RWPE2 (cell line): ENCODE results near the gene GRIK2.

ENCODE experiments used
- ATAC-seq: fragments of 200-7000 bp; cut with Tn5 transposase; 3 replicates; pipeline ENCODE4 v1.9.1; 2021; ENCODE audit warnings: low read depth
- DNase-seq: peaks from one replicate; pipeline ENCODE4 v3.0.0-alpha.2; 2020; ENCODE audit warnings: low spot score
- H3K27ac ChIP-seq: fragments of 450-650 bp; 2 replicates; pipeline ENCODE4 v1.5.1; 2017; ENCODE audit warnings: mild to moderate bottlenecking; ENCODE audit not compliant: poor library complexity, severe bottlenecking
- H3K27me3 ChIP-seq: fragments of 250-450 bp; sonication (Bioruptor Pico); 2 replicates; pipeline ENCODE4 v1.5.1; 2021; ENCODE audit warnings: mild to moderate bottlenecking, moderate library complexity; ENCODE audit not compliant: insufficient read depth, poor library complexity, severe bottlenecking
- H3K36me3 ChIP-seq: fragments of 250-450 bp; sonication (Bioruptor Pico); 2 replicates; pipeline ENCODE4 v1.5.1; 2020; ENCODE audit warnings: low read depth, mild to moderate bottlenecking, moderate library complexity
- H3K4me1 ChIP-seq: fragments of 250-450 bp; sonication (Bioruptor Pico); 2 replicates; pipeline ENCODE4 v1.5.1; 2021; ENCODE audit warnings: mild to moderate bottlenecking, moderate library complexity; ENCODE audit not compliant: insufficient read depth, poor library complexity, severe bottlenecking
- H3K4me3 ChIP-seq: fragments of 250-450 bp; sonication (Bioruptor Pico); 2 replicates; pipeline ENCODE4 v1.5.1; 2021; ENCODE audit warnings: mild to moderate bottlenecking, moderate library complexity; ENCODE audit not compliant: severe bottlenecking
- H3K9me3 ChIP-seq: fragments of 250-450 bp; sonication (Bioruptor Pico); 2 replicates; pipeline ENCODE4 v1.5.1; 2021; ENCODE audit warnings: mild to moderate bottlenecking, moderate library complexity; ENCODE audit not compliant: severe bottlenecking
- CTCF ChIP-seq: fragments of 450-650 bp; IDR thresholded peaks from one replicate; pipeline ENCODE4 v1.5.1; 2017; ENCODE audit warnings: mild to moderate bottlenecking, moderate library complexity; ENCODE audit not compliant: poor library complexity, severe bottlenecking

GRIK2 gene

DNA sequence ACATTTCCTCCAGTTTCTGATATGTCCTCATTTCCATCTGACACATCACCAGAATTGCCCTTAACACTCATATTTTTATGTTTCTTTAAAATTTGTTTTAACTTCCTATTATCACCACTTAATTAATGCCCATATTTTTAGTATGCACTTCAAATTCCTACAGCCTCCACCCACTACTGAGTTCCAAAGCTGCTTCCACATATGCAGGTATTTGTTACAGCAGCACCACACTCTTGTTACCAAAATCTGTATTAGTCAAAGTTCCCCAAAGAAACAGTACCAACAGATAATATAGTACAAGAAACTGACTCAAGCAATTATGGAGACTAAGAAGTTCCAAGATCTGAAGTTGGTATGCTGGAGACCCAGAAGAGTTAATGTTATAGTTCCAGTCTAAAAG is 340.4 kb downstream of the GRIK2 start:
- no peak for TF ChIP-seq CTCF

GRCh38 chr6:101738481-101738880 is 345.0 kb downstream of the GRIK2 start:
- Histone ChIP-seq H3K36me3 (no peaks in the 10 kb centered on the region), H3K9me3 (no peaks in the 10 kb centered on the region), H3K27ac (no peak overlapping the region), H3K4me3 (no peak overlapping the region), H3K4me1 (no peaks in the 10 kb centered on the region), H3K27me3 (no peaks in the 10 kb centered on the region)
- no peak for TF ChIP-seq CTCF
- DNase-seq (no peak), ATAC-seq (no peak)

More for the DNA sequence above, 340.4 kb downstream of the GRIK2 start:
- H3K36me3 ChIP-seq, result no peaks in the 10 kb centered on the region
- H3K4me3 ChIP-seq, result no peak overlapping the region
- H3K27me3 ChIP-seq, result no peaks in the 10 kb centered on the region
- H3K4me1 ChIP-seq, result no peaks in the 10 kb centered on the region
- ATAC-seq, result no peak
- no peaks in the 10 kb centered on the region for H3K9me3 ChIP-seq
- no peak overlapping the region for H3K27ac ChIP-seq
- no peak for DNase-seq

DNA sequence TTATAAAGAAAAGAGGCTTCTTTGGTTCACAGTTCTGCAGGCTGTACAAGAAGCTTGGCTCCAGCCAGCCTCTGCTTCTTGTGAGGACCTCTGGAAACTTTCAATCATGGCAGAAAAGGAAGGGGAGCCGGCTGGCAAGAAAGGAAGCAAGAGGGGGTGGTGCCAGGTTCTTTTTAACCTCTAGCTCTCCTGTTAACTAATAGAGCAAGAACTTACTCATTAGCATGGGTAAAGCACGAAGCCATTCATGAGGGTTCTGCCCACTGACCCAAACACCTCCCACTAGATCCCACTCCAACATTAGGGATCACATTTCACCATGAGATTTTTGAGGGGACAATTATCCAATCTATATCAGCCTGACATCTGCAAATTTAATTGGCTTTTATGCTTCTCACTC is 347.1 kb downstream of the GRIK2 start:
- H3K4me1 ChIP-seq, result no peaks in the 10 kb centered on the region

DNA sequence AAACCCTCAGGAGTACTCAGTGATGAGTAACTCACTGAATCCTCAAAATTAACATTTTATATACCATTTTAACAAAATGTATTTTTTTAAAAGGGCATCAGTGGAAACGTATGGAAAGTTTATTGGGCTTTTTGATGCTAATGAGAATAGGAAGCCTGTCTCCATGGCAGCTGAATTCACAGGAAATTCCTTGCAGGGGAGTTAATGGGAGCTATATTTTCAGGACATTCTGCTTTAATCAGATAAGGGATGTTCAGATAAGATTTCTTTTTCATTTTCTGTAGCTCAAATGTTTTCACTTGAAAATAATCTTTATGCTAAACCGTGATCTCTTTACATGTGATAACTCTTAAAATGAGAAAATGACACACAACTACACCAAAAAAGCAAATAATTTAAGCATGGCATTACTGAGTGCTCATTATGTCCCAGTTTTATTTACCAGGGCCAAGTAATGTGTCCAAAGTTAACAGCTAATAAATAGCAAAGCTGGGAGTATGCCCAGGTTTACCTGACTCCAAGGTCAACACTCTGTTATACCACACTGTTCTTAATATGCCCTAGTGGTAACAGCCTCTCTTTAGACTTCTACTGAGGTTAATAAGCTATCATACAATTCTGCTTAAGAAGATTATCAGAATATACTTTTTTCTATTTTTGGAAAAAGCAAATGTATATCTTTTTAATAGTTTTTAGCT is 348.1 kb downstream of the GRIK2 start:
- TF ChIP-seq CTCF, result no peak
- H3K4me1 ChIP-seq, result no peaks in the 10 kb centered on the region
- ATAC-seq (no peak), DNase-seq (no peak)
- no peaks in the 10 kb centered on the region for H3K27me3 ChIP-seq
- H3K9me3 ChIP-seq, result no peaks in the 10 kb centered on the region
- H3K4me3 ChIP-seq, result no peak overlapping the region
- no peak overlapping the region for H3K27ac ChIP-seq
- no peaks in the 10 kb centered on the region for H3K36me3 ChIP-seq

More for the DNA sequence above, 347.1 kb downstream of the GRIK2 start:
- H3K27me3 ChIP-seq, result no peaks in the 10 kb centered on the region
- H3K36me3 ChIP-seq, result no peaks in the 10 kb centered on the region
- H3K4me3 ChIP-seq, result no peak overlapping the region
- ATAC-seq (no peak), DNase-seq (no peak)
- no peak for TF ChIP-seq CTCF
- H3K27ac ChIP-seq, result no peak overlapping the region
- no peaks in the 10 kb centered on the region for H3K9me3 ChIP-seq

DNA sequence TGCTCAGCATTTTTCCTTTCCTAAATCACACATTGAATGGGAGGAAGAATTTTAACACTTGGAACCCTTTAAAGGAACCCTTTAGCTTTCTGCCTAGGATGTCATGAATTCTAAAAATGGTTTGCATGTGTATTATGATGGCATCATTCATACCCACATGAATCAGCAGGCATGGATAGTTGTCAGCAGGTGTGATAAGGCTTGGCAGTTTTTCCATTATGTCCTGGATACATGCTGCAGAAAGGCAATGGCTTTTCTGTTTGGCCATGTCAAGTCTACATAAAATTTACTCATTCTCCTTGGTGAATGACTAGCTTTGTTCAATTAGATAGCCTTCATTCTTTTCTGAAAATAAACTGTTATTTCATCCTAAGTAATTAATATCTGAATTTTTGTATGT is 353.7 kb downstream of the GRIK2 start:
- no peak overlapping the region for H3K4me3 ChIP-seq
- H3K36me3 ChIP-seq, result no peaks in the 10 kb centered on the region
- TF ChIP-seq CTCF, result no peak
- no peak overlapping the region for H3K27ac ChIP-seq
- H3K27me3 ChIP-seq, result no peaks in the 10 kb centered on the region
- H3K4me1 ChIP-seq, result no peaks in the 10 kb centered on the region
- DNase-seq, result no peak
- no peaks in the 10 kb centered on the region for H3K9me3 ChIP-seq
- no peak for ATAC-seq
